Fibroblast of pulmonary artery (primary cell): ENCODE results near the gene HS3ST3A1.

Experiments used
- DNase-seq: peaks from one replicate; pipeline ENCODE4 v3.0.0-alpha.2; 2010; ENCODE audit warnings: low read depth
- H3K4me3 ChIP-seq: replicated peaks from 2 replicates; pipeline ENCODE4 v1.5.1; 2011; ENCODE audit warnings: low read depth, mild to moderate bottlenecking, control low read depth, low read length, moderate library complexity
- CTCF ChIP-seq: IDR thresholded peaks from 2 replicates; pipeline ENCODE4 v1.5.1; 2011; ENCODE audit warnings: mild to moderate bottlenecking, control low read depth, low read length, inconsistent platforms; ENCODE audit errors: missing control alignments

Gene HS3ST3A1

GRCh38 chr17:13576661-13577526, 24.8 kb downstream of the HS3ST3A1 start:
- TF ChIP-seq CTCF = peak; percentile 11
- no peak overlapping the region for H3K4me3 ChIP-seq
- DNase-seq = no peak

- no peak overlapping the region for H3K4me3 ChIP-seq
- no peak for TF ChIP-seq CTCF
- no peak for DNase-seq
These were observed 25.8 kb downstream of the HS3ST3A1 start for GRCh38 chr17:13575922-13576419.

GRCh38 chr17:13575466-13575865, 26.3 kb downstream of the HS3ST3A1 start:
- no peak for DNase-seq
- no peak for TF ChIP-seq CTCF
- H3K4me3 ChIP-seq = no peak overlapping the region

GRCh38 chr17:13572581-13572980, 29.1 kb downstream of the HS3ST3A1 start:
- DNase-seq = no peak
- TF ChIP-seq CTCF = no peak
- no peak overlapping the region for H3K4me3 ChIP-seq

GRCh38 chr17:13569398-13570123, 32.2 kb downstream of the HS3ST3A1 start:
- DNase-seq = no peak
- no peak for TF ChIP-seq CTCF
- H3K4me3 ChIP-seq = no peak overlapping the region

GRCh38 chr17:13568582-13569397, 32.9 kb downstream of the HS3ST3A1 start:
- DNase-seq = no peak
- TF ChIP-seq CTCF = no peak
- H3K4me3 ChIP-seq = no peak overlapping the region
